NCI-H524 (cell line): ENCODE measurements around the gene CIB4.

Experiments used
- DNase-seq, 2 experiments: peaks; one replicate each; lab custom pipeline; 2025; lab: John Stamatoyannopoulos, UW

Gene CIB4

GRCh38 chr2:26642429-26642828 lies 1.3 kb upstream of the CIB4 start:
- DNase-seq: no peak

- no peak for DNase-seq
Measured at GRCh38 chr2:26640331-26640745, 828 bp downstream of the CIB4 start.

- no peak for DNase-seq
Measured at GRCh38 chr2:26639685-26640243, 1.4 kb downstream of the CIB4 start.

GRCh38 chr2:26637811-26638310 lies 3.3 kb downstream of the CIB4 start:
- DNase-seq: no peak

GRCh38 chr2:26636935-26637334 lies 4.2 kb downstream of the CIB4 start:
- DNase-seq: no peak

- no peak for DNase-seq
Measured at GRCh38 chr2:26635401-26635800, 5.8 kb downstream of the CIB4 start.

GRCh38 chr2:26634636-26635230 lies 6.4 kb downstream of the CIB4 start:
- DNase-seq: no peak

- no peak for DNase-seq
Measured at GRCh38 chr2:26633993-26634595, 7.1 kb downstream of the CIB4 start.

GRCh38 chr2:26633351-26633945 lies 7.7 kb downstream of the CIB4 start:
- no peak for DNase-seq

GRCh38 chr2:26632624-26633185 lies 8.5 kb downstream of the CIB4 start:
- no peak for DNase-seq

- DNase-seq: no peak
Measured at GRCh38 chr2:26631401-26632170, 9.6 kb downstream of the CIB4 start.

- no peak for DNase-seq
Measured at GRCh38 chr2:26630669-26631360, 10.4 kb downstream of the CIB4 start.

GRCh38 chr2:26630235-26630634 lies 10.9 kb downstream of the CIB4 start:
- no peak for DNase-seq

GRCh38 chr2:26629751-26630150 lies 11.4 kb downstream of the CIB4 start:
- no peak for DNase-seq

- DNase-seq: no peak
Measured at GRCh38 chr2:26629346-26629630, 11.9 kb downstream of the CIB4 start.

- DNase-seq: no peak
Measured at GRCh38 chr2:26628561-26629345, 12.4 kb downstream of the CIB4 start.

- DNase-seq: no peak
Measured at GRCh38 chr2:26627350-26628105, 13.6 kb downstream of the CIB4 start.

GRCh38 chr2:26626606-26627005 lies 14.6 kb downstream of the CIB4 start:
- no peak for DNase-seq

- peak; percentile 92 to 96 for DNase-seq
Measured at GRCh38 chr2:26623541-26624495, 17.3 kb downstream of the CIB4 start.
